Measurements from ENCODE around the gene DNAI2.

DNAI2 gene

DNA sequence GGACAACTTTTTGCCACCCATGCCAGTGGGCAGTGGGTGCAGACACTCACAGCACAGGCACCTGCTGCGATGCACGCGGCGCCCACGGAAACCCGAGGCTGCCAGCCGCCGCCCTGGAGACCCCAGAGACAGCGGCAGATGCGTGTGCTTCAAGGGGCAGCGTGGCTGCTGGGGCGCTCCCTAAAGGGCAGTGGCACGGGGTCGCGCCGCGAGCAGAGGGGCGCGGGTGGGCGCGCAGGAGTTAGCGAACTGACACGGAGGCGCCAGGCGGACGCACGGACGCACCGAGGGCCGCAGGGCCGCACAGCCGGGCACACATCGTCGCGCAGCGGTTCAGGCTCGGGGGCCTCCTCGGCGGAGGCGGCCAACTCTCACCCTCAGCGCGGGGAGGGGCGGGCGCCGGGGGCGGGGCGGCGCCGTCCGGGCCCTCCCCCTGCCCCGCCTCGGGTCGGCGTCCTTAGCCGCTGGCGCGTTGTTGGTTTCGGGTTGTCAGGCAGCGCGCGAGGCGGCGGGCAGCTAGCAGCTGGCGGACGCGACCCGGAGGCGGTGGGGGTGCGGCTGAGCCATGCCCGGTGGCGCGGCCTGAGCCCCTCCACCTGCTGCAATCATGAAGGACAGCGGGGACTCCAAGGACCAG is 51.8 kb downstream of the DNAI2 start, which contains the start of gene KIF19:
Gene KIF19 (plus strand): TSS at position 484 of the 637 bp plus-strand sequence. CDS start 124 bp downstream, at position 608.
- H3F3A ChIP-seq (ENCODE audit: insufficient read depth, low read length), result no peaks in the 10 kb centered on the region
- no peaks in the 10 kb centered on the region for H3K36me3 ChIP-seq (ENCODE audit: insufficient read depth, low read length)
- no peak within 1 kb of the TSS for H3K9ac ChIP-seq (ENCODE audit: low read length)
- no peak within 1 kb of the TSS for H3K27ac ChIP-seq (ENCODE audit: low read depth, low read length, poor library complexity, severe bottlenecking)
- peaks cover 4% of the 10 kb centered on the region; the same call in 1 of the 2 replicates for H3K27me3 ChIP-seq (ENCODE audit: insufficient read depth, low read length)
- no peak within 1 kb of the TSS for H3K4me2 ChIP-seq (ENCODE audit: low read length)
- TF ChIP-seq EZH2 (IDR thresholded peaks at IDR 0.05; ENCODE audit: borderline replicate concordance, low read length), result no peak
- TF ChIP-seq, protein P1, sequence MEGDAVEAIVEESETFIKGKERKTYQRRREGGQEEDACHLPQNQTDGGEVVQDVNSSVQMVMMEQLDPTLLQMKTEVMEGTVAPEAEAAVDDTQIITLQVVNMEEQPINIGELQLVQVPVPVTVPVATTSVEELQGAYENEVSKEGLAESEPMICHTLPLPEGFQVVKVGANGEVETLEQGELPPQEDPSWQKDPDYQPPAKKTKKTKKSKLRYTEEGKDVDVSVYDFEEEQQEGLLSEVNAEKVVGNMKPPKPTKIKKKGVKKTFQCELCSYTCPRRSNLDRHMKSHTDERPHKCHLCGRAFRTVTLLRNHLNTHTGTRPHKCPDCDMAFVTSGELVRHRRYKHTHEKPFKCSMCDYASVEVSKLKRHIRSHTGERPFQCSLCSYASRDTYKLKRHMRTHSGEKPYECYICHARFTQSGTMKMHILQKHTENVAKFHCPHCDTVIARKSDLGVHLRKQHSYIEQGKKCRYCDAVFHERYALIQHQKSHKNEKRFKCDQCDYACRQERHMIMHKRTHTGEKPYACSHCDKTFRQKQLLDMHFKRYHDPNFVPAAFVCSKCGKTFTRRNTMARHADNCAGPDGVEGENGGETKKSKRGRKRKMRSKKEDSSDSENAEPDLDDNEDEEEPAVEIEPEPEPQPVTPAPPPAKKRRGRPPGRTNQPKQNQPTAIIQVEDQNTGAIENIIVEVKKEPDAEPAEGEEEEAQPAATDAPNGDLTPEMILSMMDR (IDR thresholded peaks at IDR 0.05; ENCODE audit: low read length), result no peak
- H2AFZ ChIP-seq (ENCODE audit: low read length), result no peak within 1 kb of the TSS
- no peaks in the 10 kb centered on the region for H3K9me3 ChIP-seq (ENCODE audit: low read length)
- no peaks in the 10 kb centered on the region for H3K9me2 ChIP-seq (ENCODE audit: low read depth, low read length)
- no peaks in the 10 kb centered on the region for H3K79me2 ChIP-seq (ENCODE audit: insufficient read depth, low read length)
- no peaks in the 10 kb centered on the region for H3K4me1 ChIP-seq (ENCODE audit: insufficient read depth, low read length, severe bottlenecking)
- H4K20me1 ChIP-seq (ENCODE audit: insufficient read depth, low read length), result no peaks in the 10 kb centered on the region
- no peak within 1 kb of the TSS for H3K4me3 ChIP-seq (ENCODE audit: low read depth, low read length, poor library complexity, severe bottlenecking)

DNA sequence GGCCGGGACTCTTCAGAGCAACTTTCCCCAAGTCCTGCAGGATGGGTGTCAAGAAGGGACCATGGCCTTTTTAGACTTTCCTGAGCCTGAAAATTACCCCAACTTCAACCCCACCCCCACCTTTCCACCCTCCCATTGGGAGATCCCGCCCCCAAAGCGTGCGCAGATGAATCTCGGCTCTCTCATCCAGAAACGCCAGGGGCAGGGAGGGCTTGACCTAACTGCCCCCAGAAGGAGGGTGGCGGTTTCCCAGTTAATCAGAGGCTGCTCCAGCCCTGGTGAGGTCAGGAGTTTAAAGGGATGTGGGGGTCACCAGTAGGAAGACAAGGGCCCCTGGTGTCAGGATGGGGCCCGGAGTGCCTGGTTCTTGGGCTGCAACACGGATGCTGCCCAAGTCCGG is 52.5 kb downstream of the DNAI2 start:
- no peak for TF ChIP-seq EZH2 (IDR thresholded peaks at IDR 0.05; ENCODE audit: borderline replicate concordance, low read length)
- TF ChIP-seq, protein P1 (IDR thresholded peaks at IDR 0.05; ENCODE audit: low read length), result no peak

DNA sequence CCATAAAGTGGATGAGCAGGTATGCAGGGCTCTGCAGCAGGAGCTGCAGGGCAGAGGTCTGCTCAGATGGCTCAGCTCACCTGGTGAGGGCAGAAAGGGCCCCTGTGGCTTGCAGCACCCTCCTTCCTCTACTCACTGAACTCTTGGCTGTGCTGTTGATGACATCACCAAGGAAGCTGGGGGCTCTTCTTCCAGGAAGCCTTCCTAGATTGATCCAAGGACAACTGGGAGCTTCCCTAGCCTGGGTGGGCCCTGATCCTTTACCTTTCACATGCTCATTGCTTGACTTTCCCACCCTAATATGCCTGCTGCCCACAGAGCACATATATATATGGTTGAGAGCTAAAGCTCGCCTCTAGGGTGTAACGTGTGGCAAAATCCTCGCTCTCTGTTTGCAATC is 54.5 kb downstream of the DNAI2 start:
- TF ChIP-seq, protein P1 (IDR thresholded peaks at IDR 0.05; ENCODE audit: low read length), result no peak
- TF ChIP-seq EZH2 (IDR thresholded peaks at IDR 0.05; ENCODE audit: borderline replicate concordance, low read length), result no peak
- no peak overlapping the region for H3K4me3 ChIP-seq (ENCODE audit: low read depth, low read length, poor library complexity, severe bottlenecking)
- no peaks in the 10 kb centered on the region for H3K4me1 ChIP-seq (ENCODE audit: insufficient read depth, low read length, severe bottlenecking)
- no peaks in the 10 kb centered on the region for H3F3A ChIP-seq (ENCODE audit: insufficient read depth, low read length)
- H3K36me3 ChIP-seq (ENCODE audit: insufficient read depth, low read length), result no peaks in the 10 kb centered on the region
- no peaks in the 10 kb centered on the region for H4K20me1 ChIP-seq (ENCODE audit: insufficient read depth, low read length)
- no peaks in the 10 kb centered on the region for H3K9me3 ChIP-seq (ENCODE audit: low read length)
- no peaks in the 10 kb centered on the region for H3K27me3 ChIP-seq (ENCODE audit: insufficient read depth, low read length)
- no peak overlapping the region for H3K9ac ChIP-seq (ENCODE audit: low read length)
- no peak overlapping the region for H3K27ac ChIP-seq (ENCODE audit: low read depth, low read length, poor library complexity, severe bottlenecking)
- no peaks in the 10 kb centered on the region for H3K9me2 ChIP-seq (ENCODE audit: low read depth, low read length)
- H3K79me2 ChIP-seq (ENCODE audit: insufficient read depth, low read length), result no peaks in the 10 kb centered on the region
- no peak overlapping the region for H3K4me2 ChIP-seq (ENCODE audit: low read length)
- no peak overlapping the region for H2AFZ ChIP-seq (ENCODE audit: low read length)

More for the DNA sequence above, 52.5 kb downstream of the DNAI2 start:
- Histone ChIP-seq H3K4me2 (ENCODE audit: low read length) (no peak overlapping the region), H3K4me3 (ENCODE audit: low read depth, low read length, poor library complexity, severe bottlenecking) (no peak overlapping the region), H4K20me1 (ENCODE audit: insufficient read depth, low read length) (no peaks in the 10 kb centered on the region), H3K27ac (ENCODE audit: low read depth, low read length, poor library complexity, severe bottlenecking) (no peak overlapping the region), H3K79me2 (ENCODE audit: insufficient read depth, low read length) (no peaks in the 10 kb centered on the region), H3K27me3 (ENCODE audit: insufficient read depth, low read length) (no peaks in the 10 kb centered on the region), H2AFZ (ENCODE audit: low read length) (no peak overlapping the region), H3F3A (ENCODE audit: insufficient read depth, low read length) (no peaks in the 10 kb centered on the region), H3K36me3 (ENCODE audit: insufficient read depth, low read length) (no peaks in the 10 kb centered on the region), H3K4me1 (ENCODE audit: insufficient read depth, low read length, severe bottlenecking) (no peaks in the 10 kb centered on the region), H3K9ac (ENCODE audit: low read length) (no peak overlapping the region), H3K9me2 (ENCODE audit: low read depth, low read length) (no peaks in the 10 kb centered on the region), H3K9me3 (ENCODE audit: low read length) (no peaks in the 10 kb centered on the region)
